ENCODE measurements around the gene PSTPIP1. TPM values are rescaled to one million over a fixed set of nuclear protein-coding genes. Genes with fewer than 3 reads are reported as not detected.

The PSTPIP1 gene
- not detected for total RNA-seq

DNA sequence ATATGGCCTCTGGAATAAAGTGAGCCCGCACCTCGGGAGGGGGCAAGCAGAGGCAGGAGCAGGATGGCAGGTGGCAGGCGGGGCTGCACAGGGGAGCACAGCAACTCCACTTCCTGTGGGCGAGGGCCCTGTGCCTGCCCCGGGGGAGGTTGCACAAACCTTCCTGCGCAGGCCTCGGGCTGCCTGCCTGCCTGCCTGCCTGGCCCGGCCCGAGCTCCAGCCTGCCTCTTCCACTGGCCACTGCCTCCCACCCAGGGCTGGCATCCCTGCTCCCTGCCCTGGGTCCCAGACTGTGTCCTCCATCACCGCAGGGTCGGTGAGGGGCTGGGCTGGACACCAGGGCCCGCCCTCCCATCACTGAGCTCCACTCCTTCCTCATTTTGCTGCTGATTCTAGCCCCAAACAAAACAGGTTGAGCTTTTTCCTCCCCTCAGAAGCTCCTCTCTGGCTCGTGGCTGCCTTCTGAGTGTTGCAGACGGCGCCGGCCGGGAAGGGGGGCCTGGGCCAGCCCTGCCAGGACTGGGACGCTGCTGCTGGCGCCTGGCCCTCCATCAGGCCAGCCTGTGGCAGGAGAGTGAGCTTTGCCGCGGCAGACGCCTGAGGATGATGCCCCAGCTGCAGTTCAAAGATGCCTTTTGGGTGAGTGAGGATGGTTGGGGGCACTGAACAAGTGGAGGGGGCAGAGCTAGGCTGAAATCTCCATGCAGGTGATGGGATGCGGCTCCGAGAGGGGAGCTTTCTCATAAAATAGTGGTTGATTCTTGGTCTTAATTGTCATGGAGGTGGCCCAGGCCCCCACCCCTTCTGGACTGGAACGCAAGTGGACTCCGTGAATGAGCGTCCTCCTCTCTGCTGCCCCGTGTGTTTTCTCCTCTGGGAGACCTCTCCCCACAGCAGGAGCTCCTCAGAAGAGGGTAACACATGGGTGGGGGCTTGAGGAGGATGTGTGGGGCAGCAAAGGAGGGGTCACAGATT lies at the start of gene PSTPIP1:
Gene PSTPIP1 (plus strand): TSS at position 156 of the 975 bp plus-strand sequence. CDS start 448 bp downstream, at position 604.

DNA sequence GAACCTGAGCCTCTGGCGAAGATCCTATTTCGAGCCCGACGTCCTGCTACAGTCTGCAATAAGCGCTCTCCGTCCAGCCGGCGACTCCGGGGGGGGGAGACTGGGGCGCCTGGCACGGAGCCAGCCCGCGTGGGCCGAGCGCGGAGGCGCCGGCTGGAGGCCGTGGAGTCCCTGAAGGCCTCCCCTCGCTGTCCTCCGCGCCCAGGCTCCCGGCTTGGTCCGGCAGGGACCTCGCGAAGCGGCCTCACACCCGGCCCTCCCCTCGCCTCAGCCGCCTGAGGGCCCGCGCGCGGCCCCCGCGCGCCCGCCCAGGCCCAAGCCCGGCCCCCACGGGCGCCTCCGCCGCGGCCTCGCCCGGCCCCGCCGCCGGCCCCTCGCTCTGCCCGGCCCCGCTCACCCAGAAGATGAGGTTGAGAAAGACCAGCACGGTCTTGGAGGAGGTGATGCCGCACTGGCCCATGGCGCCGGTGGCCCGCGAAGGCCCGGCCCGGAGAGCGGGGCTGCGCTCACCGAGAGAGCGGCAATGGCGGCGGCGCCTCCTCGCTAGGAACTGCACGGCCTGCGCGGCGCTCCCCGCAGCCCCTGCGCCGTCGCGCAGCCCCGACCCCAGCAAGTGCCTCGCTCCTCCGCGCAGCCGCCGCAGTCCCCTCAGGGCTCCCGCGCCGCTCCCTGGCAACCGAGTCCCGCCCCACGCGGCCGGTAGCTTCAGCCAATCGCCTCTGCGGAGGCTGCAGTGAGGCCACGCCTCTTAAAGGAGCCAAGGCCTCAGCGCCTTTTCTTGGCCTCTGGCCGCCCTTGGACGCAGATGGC lies 75.8 kb downstream of the PSTPIP1 start, which contains the start of gene TSPAN3:
Gene TSPAN3 (minus strand): TSS at position 615 of the 810 bp plus-strand sequence. CDS start 155 bp downstream, at position 460.

Small RNAs within 50 kb of the gene (small RNA-seq; reads per million reads assigned to genes)
- gene RN7SL278P (ENCODE audit: low replicate concordance) = not detected

Other genes with a start within 250 kb of the PSTPIP1 start
- 97.0 TPM for gene SCAPER, start 89.8 kb upstream of the PSTPIP1 start, total RNA-seq
- 72.0 TPM for gene RCN2, start 63.4 kb upstream of the PSTPIP1 start, total RNA-seq
- 220 TPM for gene TSPAN3, start 76.0 kb downstream of the PSTPIP1 start, total RNA-seq